NCI-H82 treated with DMSO at 0.1 percent for 48 hours (cell line): ENCODE results near the gene ICA1L.
"Not testable (repeated sequence)": the region's sequence is repeated elsewhere in the genome, so short reads cannot be mapped to it uniquely, and the experiment has no call there.

Experiments
- DNase-seq: peaks from one replicate; lab custom pipeline; 2025; ENCODE audit not compliant: unreplicated experiment; lab: John Stamatoyannopoulos, UW

Gene ICA1L

GRCh38 chr2:202847693-202848524 lies 23.7 kb downstream of the ICA1L start:
- no peak for DNase-seq

GRCh38 chr2:202844656-202845055 lies 26.9 kb downstream of the ICA1L start:
- no peak for DNase-seq

DNA sequence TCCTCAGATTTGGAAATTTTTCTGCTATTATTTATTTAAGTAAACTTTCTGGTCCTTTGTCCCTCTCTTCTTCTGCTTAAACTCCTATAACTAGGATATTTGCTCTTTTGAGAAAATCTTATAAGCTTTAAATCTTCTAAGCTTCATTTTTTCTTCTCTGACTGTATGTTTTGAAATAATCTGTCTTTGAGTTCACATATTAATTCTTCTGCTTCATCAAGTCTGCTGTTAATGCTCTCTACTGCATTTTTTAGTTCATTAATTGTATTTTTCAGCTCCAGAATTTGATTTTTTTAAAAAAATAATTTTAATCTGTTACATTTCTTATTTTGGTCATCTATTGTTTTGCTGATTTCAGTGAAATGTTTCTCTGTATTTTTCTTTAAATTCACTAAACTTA lies 28.9 kb downstream of the ICA1L start:
- no peak for DNase-seq

- DNase-seq: no peak
Measured at GRCh38 chr2:202841090-202841867, 30.3 kb downstream of the ICA1L start.

DNA sequence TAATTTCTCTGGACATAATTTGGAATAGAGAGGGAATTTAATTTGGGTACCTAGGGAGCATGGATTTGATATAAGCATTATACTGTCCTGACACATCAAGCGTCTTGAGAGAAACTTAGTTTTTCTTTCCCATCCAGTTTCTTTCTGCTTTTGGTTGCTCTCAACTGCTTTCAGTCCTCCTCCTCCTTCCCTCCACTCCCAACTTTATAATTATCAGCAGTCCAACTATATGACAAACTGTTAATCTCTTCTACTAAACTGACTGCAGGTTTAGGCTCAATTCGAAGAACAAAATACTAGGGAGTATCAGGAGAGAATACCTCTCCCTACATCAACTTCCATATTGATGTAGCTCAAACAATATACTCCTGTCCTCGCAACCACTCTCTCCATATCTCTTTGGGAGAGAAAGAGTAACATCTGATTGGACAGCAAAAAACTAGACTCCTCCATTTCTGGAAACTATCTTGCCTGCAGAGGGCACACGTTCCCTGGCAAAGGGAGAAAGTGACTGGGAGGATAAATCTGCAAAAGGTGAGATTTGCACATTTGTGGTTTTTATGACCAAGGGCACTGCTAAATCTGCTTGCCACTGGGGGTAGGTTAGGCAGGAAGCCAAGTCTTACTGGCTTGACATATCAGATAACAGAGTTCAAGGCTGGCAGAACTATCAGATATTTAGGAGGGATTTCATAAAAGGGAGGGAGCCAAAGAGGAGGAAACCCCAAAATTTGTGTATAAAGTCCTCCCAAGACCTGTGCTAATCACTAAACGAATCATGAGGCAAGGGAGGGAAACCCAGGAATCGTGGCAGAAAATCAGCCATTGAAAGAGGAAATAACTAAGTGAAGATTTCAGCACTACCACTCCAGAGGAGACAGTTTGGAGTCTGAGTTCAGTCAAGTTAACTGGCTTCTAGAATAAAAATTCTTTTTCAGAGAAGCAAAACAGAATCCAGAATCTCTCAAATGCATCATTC lies 40.0 kb downstream of the ICA1L start:
- DNase-seq: peak; percentile 33

- DNase-seq: no peak
Measured at GRCh38 chr2:202824901-202825300, 46.7 kb downstream of the ICA1L start.

GRCh38 chr2:202822411-202822810 lies 49.2 kb downstream of the ICA1L start:
- no peak for DNase-seq

DNA sequence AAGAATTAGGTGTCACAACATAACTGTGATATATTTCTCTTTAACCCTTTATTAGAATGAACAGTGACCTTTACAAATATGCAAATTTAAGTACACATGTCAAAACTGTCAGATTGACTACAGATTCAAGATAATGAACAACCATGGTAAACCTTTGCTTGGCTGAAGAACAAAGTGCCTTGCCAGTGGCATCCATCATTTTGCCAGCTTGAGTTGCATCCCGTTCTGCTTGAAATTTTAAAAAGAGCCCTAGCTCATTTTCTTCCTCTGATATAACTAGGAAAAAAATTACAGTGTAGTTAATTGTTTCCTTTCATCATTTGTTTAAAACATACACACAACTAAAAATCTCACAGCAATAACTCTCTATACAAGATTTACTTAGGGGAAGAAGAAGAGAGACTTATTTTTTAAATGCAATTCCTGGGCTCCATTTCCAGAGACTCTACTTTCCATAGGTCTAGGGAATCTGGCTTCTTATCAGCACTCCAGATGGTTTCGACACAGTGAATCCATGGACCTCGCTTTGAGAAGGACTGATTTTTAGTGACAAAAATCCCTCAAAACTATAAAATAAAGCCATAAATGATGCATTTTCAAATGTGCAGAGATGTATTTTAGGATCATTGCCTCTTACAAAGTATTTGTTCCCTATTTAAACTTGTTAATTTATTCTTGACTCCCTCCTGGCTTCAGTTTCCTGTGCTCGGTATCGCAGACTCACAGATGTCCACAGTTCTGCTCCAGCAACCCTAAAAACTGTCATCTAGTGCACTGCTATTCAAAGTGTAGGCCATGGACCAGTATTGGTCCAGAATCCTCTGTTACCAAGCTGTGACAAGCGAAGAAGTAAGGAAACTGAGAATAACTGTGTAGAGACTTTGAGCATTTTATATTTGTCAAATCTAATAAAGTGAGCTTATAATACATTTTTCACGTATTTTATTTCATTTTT lies 50.1 kb downstream of the ICA1L start:
- DNase-seq: no peak

GRCh38 chr2:202818321-202818720 lies 53.2 kb downstream of the ICA1L start:
- DNase-seq: no peak

DNA sequence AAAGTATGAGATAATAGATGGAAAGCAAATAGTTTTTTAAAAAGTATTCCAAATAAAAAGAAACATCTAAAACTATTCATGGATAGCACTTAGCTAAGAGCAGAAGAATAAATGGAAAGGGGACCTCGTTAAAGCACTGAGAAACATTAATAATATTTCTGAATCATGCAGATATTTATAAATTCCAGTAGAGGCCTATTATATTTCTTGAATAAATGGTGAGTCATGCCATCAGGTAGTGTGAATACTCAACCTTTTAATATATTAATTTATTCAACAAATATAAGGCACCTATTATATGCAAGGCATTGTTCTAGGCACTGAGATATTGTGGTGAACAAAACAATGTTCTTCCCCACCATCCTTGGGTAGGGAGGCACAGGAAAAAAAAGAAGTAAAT lies 53.8 kb downstream of the ICA1L start:
- DNase-seq: no peak

- no peak for DNase-seq
Measured at GRCh38 chr2:202815548-202816360, 55.8 kb downstream of the ICA1L start.

GRCh38 chr2:202814226-202814625 lies 57.3 kb downstream of the ICA1L start:
- DNase-seq: no peak

DNA sequence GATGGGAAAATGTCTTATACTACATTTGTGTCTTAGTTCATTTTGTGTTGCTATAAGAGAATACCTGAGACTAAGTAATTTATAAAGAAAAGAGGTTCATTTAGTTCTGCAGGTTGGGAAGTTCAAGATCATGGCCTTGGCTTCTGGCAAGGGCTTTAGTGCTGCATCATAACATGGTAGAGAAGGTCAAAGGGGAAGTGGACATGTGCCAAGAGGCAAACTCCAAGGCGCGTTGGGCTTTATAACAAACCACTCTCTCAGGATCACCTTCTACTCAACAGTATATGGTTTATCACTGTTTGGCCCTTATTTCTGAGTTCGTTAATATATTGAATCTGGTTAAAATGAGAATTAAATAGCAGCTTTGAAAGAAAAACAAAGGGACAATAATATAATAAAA lies 58.2 kb downstream of the ICA1L start:
- DNase-seq: no peak

- DNase-seq: no peak
Measured at GRCh38 chr2:202808754-202809153, 62.8 kb downstream of the ICA1L start.

DNA sequence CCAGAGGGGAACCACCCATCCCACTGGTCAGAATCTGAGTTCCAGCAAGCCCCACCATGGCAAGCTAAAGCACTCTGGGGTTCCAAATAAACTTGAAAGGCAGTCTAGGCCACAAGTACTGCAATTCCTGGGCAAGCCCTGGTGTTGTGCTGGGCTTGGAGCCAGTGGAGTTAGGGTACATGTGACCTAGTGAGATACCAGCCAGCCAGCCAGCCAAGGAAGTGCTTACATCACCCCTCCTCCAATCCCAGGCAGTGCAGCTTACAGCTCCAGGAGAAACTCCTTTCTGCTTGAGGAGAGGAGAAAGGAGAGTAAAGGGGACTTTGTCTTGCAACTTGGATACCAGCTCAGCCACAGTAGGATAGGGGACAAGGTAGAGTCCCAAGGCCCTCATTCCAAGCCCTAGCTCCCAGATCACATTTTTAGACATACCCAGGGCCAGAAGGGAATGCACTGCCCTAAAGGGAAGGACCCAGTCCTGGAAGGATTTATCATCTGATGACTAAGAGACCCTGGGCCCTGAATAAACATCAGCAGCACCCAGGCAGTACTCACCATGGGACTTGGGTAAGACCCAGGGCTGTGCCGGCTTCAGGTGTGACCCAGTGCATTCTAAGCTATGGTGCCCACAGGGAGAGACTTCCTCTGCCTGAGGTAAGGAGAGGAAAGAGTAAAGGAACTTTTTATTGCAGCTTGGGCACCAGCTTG lies 64.0 kb downstream of the ICA1L start:
- not testable (repeated sequence) for DNase-seq

DNA sequence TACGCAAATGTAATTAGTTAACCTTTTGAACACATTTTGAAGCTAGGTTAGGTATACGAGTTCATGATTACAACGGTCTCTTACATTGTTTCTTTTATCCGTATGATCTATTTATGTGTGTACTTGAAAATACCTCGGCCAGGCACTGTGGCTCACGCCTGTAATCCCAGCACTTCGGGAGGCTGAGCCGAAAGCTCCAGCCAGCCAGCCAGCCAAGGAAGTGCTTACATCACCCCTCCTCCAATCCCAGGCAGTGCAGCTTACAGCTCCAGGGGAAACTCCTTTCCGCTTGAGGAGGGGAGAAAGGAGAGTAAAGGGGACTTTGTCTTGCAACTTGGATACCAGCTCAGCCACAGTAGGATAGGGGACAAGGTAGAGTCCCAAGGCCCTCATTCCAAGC lies 65.7 kb downstream of the ICA1L start:
- not testable (repeated sequence) for DNase-seq

DNA sequence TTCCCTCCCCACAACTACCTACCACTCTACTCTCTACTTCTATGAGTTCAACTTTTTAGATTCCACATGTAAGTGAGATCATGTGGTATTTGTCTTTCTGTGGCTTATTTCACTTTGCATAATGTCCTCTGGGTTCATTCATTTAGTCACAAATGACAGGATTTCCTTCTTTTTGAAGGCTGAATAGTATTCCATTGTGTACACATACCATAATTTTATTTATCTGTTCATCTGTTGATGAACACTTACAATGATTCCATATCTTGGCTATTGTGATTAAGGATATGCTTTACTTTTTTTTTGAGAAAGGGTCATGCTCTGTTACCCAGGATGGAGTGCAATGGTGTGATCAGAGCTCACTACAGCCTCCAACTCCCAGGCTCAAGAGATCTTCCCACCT lies 73.6 kb downstream of the ICA1L start:
- no peak for DNase-seq

- DNase-seq: no peak
Measured at GRCh38 chr2:202790676-202791075, 80.9 kb downstream of the ICA1L start.

DNA sequence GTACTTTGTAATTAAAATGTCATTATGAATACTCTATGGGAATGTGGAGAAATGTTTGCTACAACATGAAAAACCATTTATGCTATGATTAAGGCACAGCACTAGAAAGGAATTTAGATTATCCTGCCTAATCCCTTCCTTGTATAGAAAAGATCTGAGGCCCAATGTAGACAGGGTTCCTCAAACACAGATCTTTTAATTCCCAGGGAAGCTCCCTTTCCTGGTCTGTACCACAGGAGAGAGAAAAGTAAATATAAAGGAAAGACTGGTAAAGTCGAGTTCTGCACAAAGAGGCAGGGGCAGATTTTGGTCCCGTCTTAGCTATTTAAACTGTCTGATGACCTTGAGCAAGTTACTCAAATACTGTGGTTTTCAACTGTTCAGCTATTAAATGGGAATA lies 84.7 kb downstream of the ICA1L start:
- DNase-seq: no peak
